Neural cell (in vitro differentiated cells): Measurements from ENCODE around the gene MYO1D. TPM values are rescaled to one million over a fixed set of nuclear protein-coding genes. Genes with fewer than 3 reads are reported as not detected.

Source experiments
- H2AFZ ChIP-seq: fragments of 200-600, 300-800 bp; sonication (generic), shearing (Covaris generic); 2 replicates; pipeline ENCODE4 v1.6.0; 2014; ENCODE audit warnings: low read depth, mild to moderate bottlenecking, antibody characterized with exemption, low read length, moderate library complexity
- H3F3A ChIP-seq: fragments of 200-600 bp; shearing (Covaris generic); 2 replicates; pipeline ENCODE4 v1.6.1; 2016; ENCODE audit warnings: mild to moderate bottlenecking, moderate library complexity, mixed read lengths, antibody characterized with exemption, low read length; ENCODE audit not compliant: insufficient read depth, poor library complexity, severe bottlenecking
- H3K27ac ChIP-seq: fragments of 200-600, 300-800 bp; sonication (generic), shearing (Covaris generic); 2 replicates; pipeline ENCODE4 v1.5.1; 2014; ENCODE audit warnings: mild to moderate bottlenecking, low read length, moderate library complexity
- H3K27me3 ChIP-seq: fragments of 300-800, 200-600 bp; sonication (generic), shearing (Covaris generic); 2 replicates; pipeline ENCODE4 v1.6.0; 2014; ENCODE audit warnings: mild to moderate bottlenecking, low read depth, low read length, moderate library complexity; ENCODE audit not compliant: insufficient read depth
- H3K36me3 ChIP-seq: fragments of 300-800, 200-600 bp; sonication (generic), shearing (Covaris generic); 2 replicates; pipeline ENCODE4 v1.5.1; 2014; ENCODE audit warnings: mild to moderate bottlenecking, antibody characterized with exemption, low read length, moderate library complexity; ENCODE audit not compliant: insufficient read depth
- H3K4me2 ChIP-seq: fragments of 300-800, 200-600 bp; sonication (generic), shearing (Covaris generic); 2 replicates; pipeline ENCODE4 v1.6.0; 2014; ENCODE audit warnings: mild to moderate bottlenecking, low read length
- H3K4me3 ChIP-seq: fragments of 300-800, 200-600 bp; sonication (generic), shearing (Covaris generic); 2 replicates; pipeline ENCODE4 v1.5.1; 2014; ENCODE audit warnings: mild to moderate bottlenecking, low read length, moderate library complexity
- H3K79me2 ChIP-seq: fragments of 200-600 bp; shearing (Covaris generic); replicated peaks from 2 replicates; pipeline ENCODE4 v1.6.0; 2014; ENCODE audit warnings: mild to moderate bottlenecking, low read length, moderate library complexity; ENCODE audit not compliant: insufficient read depth
- H3K9ac ChIP-seq: fragments of 300-800, 200-600 bp; sonication (generic), shearing (Covaris generic); 2 replicates; pipeline ENCODE4 v1.6.1; 2016; ENCODE audit warnings: mild to moderate bottlenecking, low read length, mixed read lengths
- H3K9me2 ChIP-seq: fragments of 200-600 bp; shearing (Covaris generic); 2 replicates; pipeline ENCODE4 v1.6.1; 2016; ENCODE audit warnings: mild to moderate bottlenecking, low read length, mixed read lengths; ENCODE audit not compliant: insufficient read depth
- H3K9me3 ChIP-seq: fragments of 200-600, 300-800 bp; sonication (generic), shearing (Covaris generic); 2 replicates; pipeline ENCODE4 v1.6.1; 2016; ENCODE audit warnings: mild to moderate bottlenecking, mixed run types, low read length, moderate library complexity, mixed read lengths
- H4K20me1 ChIP-seq: fragments of 200-600 bp; shearing (Covaris generic); 2 replicates; pipeline ENCODE4 v1.6.1; 2016; ENCODE audit warnings: mild to moderate bottlenecking, mixed run types; ENCODE audit not compliant: insufficient read depth
- EP300 ChIP-seq: fragments of 450-650 bp; conservative IDR thresholded peaks from 2 replicates; pipeline ENCODE4 v1.6.1; 2014; ENCODE audit warnings: antibody characterized with exemption, mild to moderate bottlenecking, moderate library complexity; ENCODE audit not compliant: poor library complexity, severe bottlenecking
- EZH2 ChIP-seq: fragments of 200-600, 300-800 bp; shearing (Covaris generic), sonication (generic); IDR thresholded peaks from 2 replicates; pipeline ENCODE4 v1.6.1; 2014; ENCODE audit warnings: antibody characterized with exemption, low read length, borderline replicate concordance, mild to moderate bottlenecking; ENCODE audit not compliant: insufficient read depth, poor library complexity, severe bottlenecking
- MXI1 ChIP-seq: fragments of 450-650 bp; conservative IDR thresholded peaks from 2 replicates; pipeline ENCODE4 v1.6.1; 2014; ENCODE audit warnings: antibody characterized with exemption, mild to moderate bottlenecking; ENCODE audit not compliant: poor library complexity, severe bottlenecking
- POLR2AphosphoS5 ChIP-seq: IDR thresholded peaks from 2 replicates; pipeline ENCODE4 v1.6.1; 2012
- RAD21 ChIP-seq: fragments of 450-650 bp; conservative IDR thresholded peaks from 2 replicates; pipeline ENCODE4 v1.6.1; 2014; ENCODE audit warnings: antibody characterized with exemption, mild to moderate bottlenecking, moderate library complexity
- SMC3 ChIP-seq: fragments of 450-650 bp; conservative IDR thresholded peaks from 2 replicates; pipeline ENCODE4 v1.6.1; 2014; ENCODE audit warnings: antibody characterized with exemption, mild to moderate bottlenecking, moderate library complexity; ENCODE audit not compliant: poor library complexity
- TAF1 ChIP-seq: IDR thresholded peaks from 2 replicates; pipeline ENCODE4 v1.6.1; 2012; ENCODE audit warnings: low read depth
- polyA plus RNA-seq: library from polyadenylated mRNA; depleted of rRNA; stranded (reverse); fragments of >200 nt; gene quantifications from 2 replicates; pipeline ENCODE4 v1.2.3, GENCODE V29; 2014
- TF ChIP-seq, protein P1 (sequence below): fragments of 450-650 bp; IDR thresholded peaks from 2 replicates; pipeline ENCODE4 v1.5.1; 2014; ENCODE audit warnings: antibody characterized with exemption, mild to moderate bottlenecking, moderate library complexity; ENCODE audit not compliant: poor library complexity, severe bottlenecking
- TF ChIP-seq, protein P2 (sequence below): IDR thresholded peaks from 2 replicates; pipeline ENCODE4 v1.6.1; 2012; ENCODE audit warnings: borderline replicate concordance

MYO1D gene
- polyA plus RNA-seq, 1 donor from 2014 or later, result 10.7 TPM

DNA sequence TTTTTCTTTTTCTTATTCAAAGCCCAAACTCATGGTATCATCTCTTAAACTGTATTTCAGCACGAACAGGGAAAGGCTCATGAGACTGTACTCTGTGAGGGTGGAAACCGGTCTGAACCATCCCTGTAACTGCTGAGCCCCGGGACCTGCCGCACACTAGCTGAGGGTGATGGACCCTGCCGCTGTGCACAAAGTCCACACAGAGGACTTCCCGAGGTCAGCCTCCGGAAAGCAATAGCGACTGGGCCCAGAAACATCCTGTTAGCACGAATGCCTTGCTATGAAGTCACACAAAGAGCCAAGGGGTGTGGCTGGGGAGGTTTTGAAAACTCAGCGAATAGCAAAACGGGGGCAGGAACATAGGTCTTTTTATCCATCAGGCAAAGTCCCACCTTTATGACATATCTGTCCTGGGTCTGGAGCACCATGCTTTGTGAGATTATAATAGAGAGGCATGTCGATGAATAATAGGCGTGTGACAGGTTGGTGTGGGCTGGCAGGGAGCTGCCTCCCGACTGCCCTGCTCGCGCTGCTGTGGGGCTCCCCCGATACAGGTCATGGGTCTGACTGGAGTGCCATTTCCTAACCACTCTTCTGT is 356.7 kb downstream of the MYO1D start:
- Histone ChIP-seq H3K36me3 (no peaks in the 10 kb centered on the region), H3K27ac (peak overlapping the region; percentile 100), H3K79me2 (peaks cover 6% of the 10 kb centered on the region), H3K9me3 (no peaks in the 10 kb centered on the region), H2AFZ (peak overlapping the region; percentile 31), H3K4me3 (peak overlapping the region; percentile 57), H4K20me1 (no peaks in the 10 kb centered on the region), H3K4me2 (peak overlapping the region; percentile 89), H3K9me2 (no peaks in the 10 kb centered on the region), H3F3A (peaks cover 8% of the 10 kb centered on the region), H3K27me3 (no peaks in the 10 kb centered on the region), H3K9ac (peak overlapping the region; percentile 98)
- TF ChIP-seq RAD21 (no peak), EZH2 (no peak), SMC3 (peak; percentile 17), TAF1 (peak; percentile 73), EP300 (peak; percentile 42), POLR2AphosphoS5 (peak; percentile 84), MXI1 (no peak)
- TF ChIP-seq, protein P1, sequence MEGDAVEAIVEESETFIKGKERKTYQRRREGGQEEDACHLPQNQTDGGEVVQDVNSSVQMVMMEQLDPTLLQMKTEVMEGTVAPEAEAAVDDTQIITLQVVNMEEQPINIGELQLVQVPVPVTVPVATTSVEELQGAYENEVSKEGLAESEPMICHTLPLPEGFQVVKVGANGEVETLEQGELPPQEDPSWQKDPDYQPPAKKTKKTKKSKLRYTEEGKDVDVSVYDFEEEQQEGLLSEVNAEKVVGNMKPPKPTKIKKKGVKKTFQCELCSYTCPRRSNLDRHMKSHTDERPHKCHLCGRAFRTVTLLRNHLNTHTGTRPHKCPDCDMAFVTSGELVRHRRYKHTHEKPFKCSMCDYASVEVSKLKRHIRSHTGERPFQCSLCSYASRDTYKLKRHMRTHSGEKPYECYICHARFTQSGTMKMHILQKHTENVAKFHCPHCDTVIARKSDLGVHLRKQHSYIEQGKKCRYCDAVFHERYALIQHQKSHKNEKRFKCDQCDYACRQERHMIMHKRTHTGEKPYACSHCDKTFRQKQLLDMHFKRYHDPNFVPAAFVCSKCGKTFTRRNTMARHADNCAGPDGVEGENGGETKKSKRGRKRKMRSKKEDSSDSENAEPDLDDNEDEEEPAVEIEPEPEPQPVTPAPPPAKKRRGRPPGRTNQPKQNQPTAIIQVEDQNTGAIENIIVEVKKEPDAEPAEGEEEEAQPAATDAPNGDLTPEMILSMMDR, result no peak
- TF ChIP-seq, protein P2, sequence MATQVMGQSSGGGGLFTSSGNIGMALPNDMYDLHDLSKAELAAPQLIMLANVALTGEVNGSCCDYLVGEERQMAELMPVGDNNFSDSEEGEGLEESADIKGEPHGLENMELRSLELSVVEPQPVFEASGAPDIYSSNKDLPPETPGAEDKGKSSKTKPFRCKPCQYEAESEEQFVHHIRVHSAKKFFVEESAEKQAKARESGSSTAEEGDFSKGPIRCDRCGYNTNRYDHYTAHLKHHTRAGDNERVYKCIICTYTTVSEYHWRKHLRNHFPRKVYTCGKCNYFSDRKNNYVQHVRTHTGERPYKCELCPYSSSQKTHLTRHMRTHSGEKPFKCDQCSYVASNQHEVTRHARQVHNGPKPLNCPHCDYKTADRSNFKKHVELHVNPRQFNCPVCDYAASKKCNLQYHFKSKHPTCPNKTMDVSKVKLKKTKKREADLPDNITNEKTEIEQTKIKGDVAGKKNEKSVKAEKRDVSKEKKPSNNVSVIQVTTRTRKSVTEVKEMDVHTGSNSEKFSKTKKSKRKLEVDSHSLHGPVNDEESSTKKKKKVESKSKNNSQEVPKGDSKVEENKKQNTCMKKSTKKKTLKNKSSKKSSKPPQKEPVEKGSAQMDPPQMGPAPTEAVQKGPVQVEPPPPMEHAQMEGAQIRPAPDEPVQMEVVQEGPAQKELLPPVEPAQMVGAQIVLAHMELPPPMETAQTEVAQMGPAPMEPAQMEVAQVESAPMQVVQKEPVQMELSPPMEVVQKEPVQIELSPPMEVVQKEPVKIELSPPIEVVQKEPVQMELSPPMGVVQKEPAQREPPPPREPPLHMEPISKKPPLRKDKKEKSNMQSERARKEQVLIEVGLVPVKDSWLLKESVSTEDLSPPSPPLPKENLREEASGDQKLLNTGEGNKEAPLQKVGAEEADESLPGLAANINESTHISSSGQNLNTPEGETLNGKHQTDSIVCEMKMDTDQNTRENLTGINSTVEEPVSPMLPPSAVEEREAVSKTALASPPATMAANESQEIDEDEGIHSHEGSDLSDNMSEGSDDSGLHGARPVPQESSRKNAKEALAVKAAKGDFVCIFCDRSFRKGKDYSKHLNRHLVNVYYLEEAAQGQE, result peak; percentile 72

DNA sequence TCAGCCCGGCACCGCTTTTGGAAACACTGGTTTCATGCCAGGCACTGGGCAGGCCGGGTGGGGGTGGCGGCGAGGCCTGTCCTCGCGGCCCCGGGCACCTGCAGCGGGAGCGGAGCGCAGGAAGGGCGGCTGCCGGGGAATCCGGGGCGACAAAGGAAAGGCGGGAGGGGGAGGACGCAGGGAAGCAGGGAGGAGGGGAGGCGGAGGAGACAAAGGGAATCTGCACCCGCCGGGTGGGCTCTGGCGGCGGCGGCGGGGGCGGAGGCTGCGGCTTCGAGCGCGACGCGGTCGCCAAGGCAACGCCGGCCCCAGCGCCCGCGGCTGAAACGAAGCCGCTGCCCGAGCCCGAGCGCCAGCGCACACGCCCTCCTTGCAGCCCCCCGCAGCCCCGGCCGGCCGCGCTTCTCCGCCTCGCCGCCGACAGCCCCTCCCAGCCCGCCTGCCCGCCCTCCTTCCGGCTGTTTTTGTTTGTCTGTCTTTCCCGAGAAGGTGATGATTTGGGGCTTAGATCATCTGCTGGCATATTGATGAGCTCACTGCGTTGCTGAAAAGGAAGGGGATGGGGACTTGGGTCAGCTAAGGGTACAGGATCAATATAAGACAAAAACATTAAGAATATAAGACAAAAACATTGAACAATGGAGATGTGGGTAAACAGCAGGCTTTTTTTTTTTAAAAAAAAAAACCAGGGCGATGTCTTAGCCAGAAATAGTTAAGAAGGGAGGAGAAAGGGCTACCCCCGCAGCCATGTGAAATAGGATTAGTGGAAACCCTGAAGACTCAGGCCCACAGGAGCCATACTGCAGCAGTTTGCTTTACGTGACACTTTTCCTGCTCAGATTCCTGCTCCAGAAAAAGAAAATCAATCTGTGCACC is 357.5 kb downstream of the MYO1D start:
- H3K27ac ChIP-seq, result peak overlapping the region; percentile 100

More for the DNA sequence above, 357.5 kb downstream of the MYO1D start:
- Histone ChIP-seq H3F3A (peaks cover 8% of the 10 kb centered on the region), H3K9ac (peak overlapping the region; percentile 98), H3K79me2 (peaks cover 6% of the 10 kb centered on the region), H2AFZ (peak overlapping the region; percentile 67), H3K4me3 (peak overlapping the region; percentile 67), H3K4me2 (peak overlapping the region; percentile 89), H4K20me1 (no peaks in the 10 kb centered on the region), H3K27me3 (no peaks in the 10 kb centered on the region), H3K9me2 (no peaks in the 10 kb centered on the region), H3K9me3 (no peaks in the 10 kb centered on the region), H3K36me3 (no peaks in the 10 kb centered on the region)
- TF ChIP-seq, protein P1, result no peak
- TF ChIP-seq, protein P2, result peak; percentile 86
- peak; percentile 88 for TF ChIP-seq POLR2AphosphoS5
- peak; percentile 48 for TF ChIP-seq SMC3
- peak; percentile 61 for TF ChIP-seq MXI1
- TF ChIP-seq EP300, result peak; percentile 81
- TF ChIP-seq EZH2, result no peak
- TF ChIP-seq RAD21, result peak; percentile 40
